ENCODE results near the gene ST8SIA4. TPM values are rescaled to one million over a fixed set of nuclear protein-coding genes. Genes with fewer than 3 reads are reported as not detected.
A peak's percentile ranks its signal among the peaks of the same experiment; 100 is the strongest.

Gene ST8SIA4
- total RNA-seq = 10 to 100 TPM; 35.5 to 36.1 TPM

DNA sequence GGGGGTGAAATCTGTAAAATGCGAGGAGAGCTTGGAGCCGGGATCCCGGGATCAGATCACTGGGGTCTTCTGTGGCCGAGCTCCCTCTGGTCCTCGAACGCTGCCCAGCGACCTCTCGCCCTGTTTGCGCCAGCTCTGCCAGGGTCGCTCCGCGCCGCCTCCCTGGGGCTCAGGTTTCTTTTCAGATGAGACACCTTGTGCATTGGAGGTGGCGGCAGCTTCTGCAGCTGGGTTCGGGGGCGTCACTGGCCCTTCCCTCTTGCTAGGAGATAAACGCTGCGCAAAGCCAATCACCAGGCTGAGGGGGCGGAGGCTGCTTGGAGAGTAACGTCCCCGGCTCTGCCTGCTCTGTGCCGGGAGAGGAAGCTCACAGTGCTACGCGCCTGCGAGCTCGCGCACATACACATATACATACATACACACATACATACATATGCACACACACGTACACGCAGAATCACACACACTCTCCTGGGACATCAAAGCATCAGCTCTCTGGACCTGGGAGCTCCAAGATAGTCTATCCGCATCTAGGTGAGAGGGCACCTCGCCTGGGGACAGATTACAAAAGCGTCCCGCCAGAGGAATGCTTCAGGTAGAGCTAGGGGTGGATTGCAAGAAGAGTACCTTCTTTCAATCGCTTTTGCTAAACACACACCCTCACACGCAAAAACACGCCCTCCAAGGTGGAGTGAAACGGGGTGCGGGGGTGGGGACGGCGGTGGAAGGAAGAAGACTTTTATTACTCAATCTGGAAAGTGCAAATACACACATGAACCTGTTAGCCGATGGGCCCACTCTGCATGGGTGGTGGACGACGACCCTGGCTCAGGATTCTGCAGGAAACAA, at the start of gene ST8SIA4:
TSS of gene ST8SIA4 (minus strand) at position 244 of the 849 bp plus-strand sequence. CDS start 327 bp downstream, outside the sequence.
- H3K36me3 Mint-ChIP-seq (ENCODE audit: low read depth) = peaks cover 22% of the 10 kb centered on the region
- H3K27ac Mint-ChIP-seq = peak within 1 kb of the TSS; percentile 94
- no peaks in the 10 kb centered on the region for H3K9me3 Mint-ChIP-seq
- POLR2A ChIA-PET = interaction anchor here (1.1 to 1.8 kb wide), 4 partner anchors 50 to 123 kb away, joined by 3 to 4 read pairs (median 3); no protein-coding TSS in a partner anchor
- peak within 1 kb of the TSS; percentile 93 for H3K4me3 Mint-ChIP-seq
- H3K4me1 Mint-ChIP-seq = peaks cover 39% of the 10 kb centered on the region
- H3K27me3 Mint-ChIP-seq = no peaks in the 10 kb centered on the region
- CTCF ChIA-PET = interaction anchor here (0.7 to 1.9 kb wide), 8 partner anchors 10 to 115 kb away, joined by 3 to 5 read pairs (median 4); no protein-coding TSS in a partner anchor
- DNase-seq = peak; percentile 96

DNA sequence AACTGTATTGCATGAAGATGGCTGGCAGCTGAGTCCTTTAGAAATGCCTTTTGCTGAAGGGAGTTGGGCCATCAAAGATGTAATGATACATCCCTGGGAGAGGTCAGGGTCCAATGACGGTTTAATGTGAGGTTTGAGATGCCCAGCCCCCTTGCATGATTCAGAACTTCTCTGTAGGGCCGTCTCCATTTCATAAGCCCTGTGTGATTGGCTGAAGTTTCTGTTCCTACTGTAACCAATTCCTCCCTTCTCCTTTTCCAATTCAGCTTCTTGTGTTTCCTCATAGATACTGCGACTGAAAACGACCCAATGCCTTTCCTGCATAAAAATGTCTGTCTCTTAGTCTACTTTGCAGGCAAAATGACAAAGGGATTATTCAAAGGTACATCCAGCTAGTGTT, 47.9 kb upstream of the ST8SIA4 start:
- H3K9me3 Mint-ChIP-seq = peaks cover 9% of the 10 kb centered on the region

DNA sequence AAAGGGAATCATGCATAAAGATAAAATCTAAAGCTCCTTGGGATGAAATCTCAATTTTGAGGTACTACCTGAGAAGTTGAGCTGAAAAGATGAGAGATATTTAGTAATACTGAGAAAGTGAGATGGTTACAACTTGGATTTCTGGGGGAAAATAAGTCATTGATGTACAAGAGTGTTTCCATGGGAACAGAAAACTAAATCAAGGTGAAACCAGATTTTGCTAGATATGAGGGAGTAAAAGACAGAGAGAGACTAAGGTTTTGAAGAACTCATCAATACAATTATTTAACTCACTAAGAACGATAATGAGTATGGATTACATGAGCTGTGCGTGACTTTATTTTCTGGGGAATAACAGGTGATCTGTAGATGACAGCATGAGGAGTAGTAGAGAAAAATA, 10.2 kb upstream of the ST8SIA4 start:
- H3K4me3 Mint-ChIP-seq = no peak overlapping the region
- POLR2A ChIA-PET = interaction anchor here (1.0 kb wide), 1 partner anchor 9 kb away, joined by 3 read pairs; no protein-coding TSS in a partner anchor
- peaks cover 15% of the 10 kb centered on the region for H3K36me3 Mint-ChIP-seq (ENCODE audit: low read depth)
- H3K4me1 Mint-ChIP-seq = peaks cover 17% of the 10 kb centered on the region
- no peak for DNase-seq
- H3K27me3 Mint-ChIP-seq = no peaks in the 10 kb centered on the region
- no peak overlapping the region for H3K27ac Mint-ChIP-seq
- CTCF ChIA-PET = interaction anchor here (1.1 to 2.2 kb wide), 3 partner anchors 9 to 12 kb away, joined by 4 to 6 read pairs (median 5); no protein-coding TSS in a partner anchor
- H3K9me3 Mint-ChIP-seq = peaks cover 3% of the 10 kb centered on the region

More for the DNA sequence above, 47.9 kb upstream of the ST8SIA4 start:
- Mint-ChIP-seq H3K36me3 (ENCODE audit: low read depth) (no peaks in the 10 kb centered on the region), H3K27ac (no peak overlapping the region), H3K4me1 (no peaks in the 10 kb centered on the region), H3K4me3 (no peak overlapping the region), H3K27me3 (no peaks in the 10 kb centered on the region)
- DNase-seq = no peak
- POLR2A ChIA-PET = no interaction called here
- CTCF ChIA-PET = no interaction called here

- no peak for DNase-seq
- H3K36me3 Mint-ChIP-seq (ENCODE audit: low read depth) = peaks cover 11% of the 10 kb centered on the region
- CTCF ChIA-PET = interaction anchor here (0.9 to 1.6 kb wide), 2 partner anchors 12 to 49 kb away, joined by 3 to 6 read pairs; no protein-coding TSS in a partner anchor
- H3K4me1 Mint-ChIP-seq = peaks cover 40% of the 10 kb centered on the region
- no peaks in the 10 kb centered on the region for H3K9me3 Mint-ChIP-seq
- no peaks in the 10 kb centered on the region for H3K27me3 Mint-ChIP-seq
- no peak overlapping the region for H3K4me3 Mint-ChIP-seq
- POLR2A ChIA-PET = no interaction called here
- no peak overlapping the region for H3K27ac Mint-ChIP-seq
Observed at GRCh38 chr5:100909034-100909433, 6.0 kb upstream of the ST8SIA4 start.

DNA sequence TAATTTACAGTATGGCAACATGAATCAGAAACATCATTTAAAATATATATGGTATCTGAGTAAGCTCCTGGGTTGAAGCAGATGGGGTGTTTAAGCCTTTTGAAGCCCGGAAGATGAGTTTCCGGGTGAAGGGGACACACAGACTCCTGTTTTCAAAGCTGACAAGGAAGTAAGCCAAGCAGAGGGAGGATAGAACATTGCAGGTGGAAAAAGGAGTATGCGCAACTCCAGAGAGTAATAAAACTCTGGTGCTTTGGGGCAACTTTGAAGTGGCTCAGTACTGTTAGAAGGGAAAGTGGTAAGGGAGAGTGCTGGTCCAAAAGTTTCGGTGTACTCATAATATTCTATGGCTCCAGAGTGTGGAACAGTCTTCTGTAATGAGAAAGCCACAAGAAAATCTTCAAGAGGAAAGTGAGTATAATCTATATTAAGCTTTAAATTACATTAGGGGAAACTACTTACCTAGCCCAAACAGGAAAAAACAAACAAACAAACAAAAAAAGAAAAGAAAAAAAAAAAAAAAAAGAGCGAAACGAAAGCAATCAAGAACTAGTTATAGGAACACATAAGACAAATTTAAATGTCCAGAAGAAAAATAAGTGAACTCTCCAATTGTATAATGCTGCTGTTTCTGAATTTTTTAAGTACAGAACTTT, 2.3 kb upstream of the ST8SIA4 start:
- ChIA-PET CTCF (interaction anchor here (1.5 kb wide), 1 partner anchor 12 kb away, joined by 3 read pairs; no protein-coding TSS in a partner anchor), POLR2A (interaction anchor here (1.1 to 1.5 kb wide), 2 partner anchors 8 to 14 kb away, joined by 3 read pairs; no protein-coding TSS in a partner anchor)
- H3K4me1 Mint-ChIP-seq = peaks cover 26% of the 10 kb centered on the region
- peak; percentile 31 for DNase-seq
- peaks cover 16% of the 10 kb centered on the region for H3K36me3 Mint-ChIP-seq (ENCODE audit: low read depth)
- no peaks in the 10 kb centered on the region for H3K9me3 Mint-ChIP-seq
- H3K4me3 Mint-ChIP-seq = peak overlapping the region; percentile 93
- H3K27ac Mint-ChIP-seq = peak overlapping the region; percentile 94
- H3K27me3 Mint-ChIP-seq = no peaks in the 10 kb centered on the region

- Mint-ChIP-seq H3K9me3 (no peaks in the 10 kb centered on the region), H3K4me3 (peak overlapping the region; percentile 93)
Observed at GRCh38 chr5:100904259-100904861, 1.3 kb upstream of the ST8SIA4 start.

DNA sequence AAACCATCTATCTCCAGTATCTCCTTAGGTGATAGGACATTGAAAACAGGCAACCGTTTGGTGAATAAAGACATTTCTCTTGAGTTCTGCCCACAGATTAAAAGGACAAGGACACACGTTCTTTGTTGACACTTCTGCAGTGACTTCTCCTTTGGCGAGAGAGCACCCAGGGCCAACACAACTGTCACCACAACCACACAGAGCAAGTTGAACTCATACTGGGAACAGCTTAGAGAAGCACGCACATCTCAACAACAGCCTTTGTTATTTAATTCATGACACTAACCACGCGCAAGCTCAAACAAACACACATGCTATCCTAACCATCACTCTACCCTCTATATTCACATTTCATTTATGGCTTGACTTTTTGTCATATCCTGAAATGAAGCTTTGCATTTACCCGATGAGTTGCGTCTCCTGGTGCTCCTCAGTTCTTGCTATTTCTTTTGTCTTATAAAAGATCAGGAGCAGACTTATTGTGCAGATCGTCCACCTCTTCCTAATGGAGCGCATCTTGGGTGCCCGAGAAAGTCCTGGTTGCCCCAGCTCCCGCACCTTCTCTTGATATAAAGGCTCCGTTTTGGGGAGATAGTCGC, 543 bp downstream of the ST8SIA4 start:
- CTCF ChIA-PET = interaction anchor here (0.5 to 2.4 kb wide), 10 partner anchors 11 to 114 kb away, joined by 3 to 7 read pairs (median 4); no protein-coding TSS in a partner anchor
- Mint-ChIP-seq H3K36me3 (ENCODE audit: low read depth) (peaks cover 24% of the 10 kb centered on the region), H3K27ac (peak overlapping the region; percentile 94), H3K9me3 (no peaks in the 10 kb centered on the region), H3K4me3 (peak overlapping the region; percentile 93), H3K4me1 (peaks cover 40% of the 10 kb centered on the region), H3K27me3 (no peaks in the 10 kb centered on the region)
- POLR2A ChIA-PET = interaction anchor here (0.6 to 1.8 kb wide), 6 partner anchors 49 to 126 kb away, joined by 3 to 4 read pairs (median 3); no protein-coding TSS in a partner anchor
- DNase-seq = peak; percentile 49

More at GRCh38 chr5:100904259-100904861, 1.3 kb upstream of the ST8SIA4 start:
- H3K27me3 Mint-ChIP-seq = no peaks in the 10 kb centered on the region
- H3K36me3 Mint-ChIP-seq (ENCODE audit: low read depth) = peaks cover 16% of the 10 kb centered on the region
- CTCF ChIA-PET = interaction anchor here (0.6 to 1.5 kb wide), 5 partner anchors 9 to 30 kb away, joined by 3 to 4 read pairs (median 4); no protein-coding TSS in a partner anchor
- H3K4me1 Mint-ChIP-seq = peaks cover 33% of the 10 kb centered on the region
- POLR2A ChIA-PET = interaction anchor here (1.1 to 1.5 kb wide), 2 partner anchors 9 to 13 kb away, joined by 3 read pairs; no protein-coding TSS in a partner anchor
- peak overlapping the region; percentile 94 for H3K27ac Mint-ChIP-seq
- DNase-seq = peak; percentile 76

DNA sequence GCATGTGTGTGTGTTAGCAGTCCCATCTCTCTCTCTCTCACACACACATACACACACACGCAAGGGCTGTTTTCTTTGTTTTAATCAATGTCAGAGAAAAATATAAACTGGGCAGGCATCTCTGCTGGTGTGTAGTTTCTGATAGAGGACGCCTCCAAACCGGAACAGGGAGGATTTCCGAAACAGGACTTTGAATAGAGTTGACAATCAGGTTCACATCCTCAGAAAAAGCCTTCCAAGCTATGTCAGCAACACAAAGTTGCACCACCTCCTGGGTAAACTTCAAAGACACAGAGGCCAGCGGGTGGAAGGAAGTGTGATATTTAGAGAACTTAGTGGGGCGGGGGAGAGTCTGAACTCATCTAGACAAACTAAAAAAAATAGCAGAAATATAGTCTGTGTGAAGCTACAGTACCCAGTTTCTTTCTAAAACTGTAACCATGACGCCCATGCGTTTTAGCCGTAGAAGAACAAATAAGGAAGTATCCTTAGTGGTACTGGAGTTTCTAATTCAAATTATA, 1.2 kb downstream of the ST8SIA4 start:
- peak overlapping the region; percentile 94 for H3K27ac Mint-ChIP-seq
- no peaks in the 10 kb centered on the region for H3K27me3 Mint-ChIP-seq
- peak; percentile 81 for DNase-seq
- POLR2A ChIA-PET = interaction anchor here (0.6 to 1.8 kb wide), 5 partner anchors 42 to 126 kb away, joined by 3 to 4 read pairs (median 3); no protein-coding TSS in a partner anchor
- CTCF ChIA-PET = interaction anchor here (0.6 to 2.4 kb wide), 6 partner anchors 11 to 74 kb away, joined by 3 to 7 read pairs (median 5); no protein-coding TSS in a partner anchor
- H3K4me3 Mint-ChIP-seq = peak overlapping the region; percentile 93
- H3K9me3 Mint-ChIP-seq = peaks cover under 1% of the 10 kb centered on the region
- H3K36me3 Mint-ChIP-seq (ENCODE audit: low read depth) = peaks cover 26% of the 10 kb centered on the region
- peaks cover 39% of the 10 kb centered on the region for H3K4me1 Mint-ChIP-seq

GRCh38 chr5:100900796-100901781, 2.0 kb downstream of the ST8SIA4 start:
- CTCF ChIA-PET = interaction anchor here (0.7 to 2.4 kb wide), 11 partner anchors 9 to 113 kb away, joined by 3 to 7 read pairs (median 4); no protein-coding TSS in a partner anchor
- H3K36me3 Mint-ChIP-seq (ENCODE audit: low read depth) = peaks cover 31% of the 10 kb centered on the region
- POLR2A ChIA-PET = interaction anchor here (0.6 to 1.8 kb wide), 9 partner anchors 9 to 121 kb away, joined by 3 to 4 read pairs (median 3); no protein-coding TSS in a partner anchor
- H3K4me3 Mint-ChIP-seq = peak overlapping the region; percentile 93
- no peaks in the 10 kb centered on the region for H3K27me3 Mint-ChIP-seq
- H3K9me3 Mint-ChIP-seq = peaks cover 5% of the 10 kb centered on the region
- peaks cover 39% of the 10 kb centered on the region for H3K4me1 Mint-ChIP-seq
- DNase-seq = peak; percentile 94
- peak overlapping the region; percentile 94 for H3K27ac Mint-ChIP-seq

GRCh38 chr5:100900142-100900795, 2.8 kb downstream of the ST8SIA4 start:
- peak; percentile 61 for DNase-seq
- CTCF ChIA-PET = interaction anchor here (0.7 to 2.4 kb wide), 9 partner anchors 8 to 112 kb away, joined by 3 to 7 read pairs (median 4); no protein-coding TSS in a partner anchor
- POLR2A ChIA-PET = interaction anchor here (0.6 to 1.2 kb wide), 7 partner anchors 9 to 120 kb away, joined by 3 to 4 read pairs (median 3); no protein-coding TSS in a partner anchor
- Mint-ChIP-seq H3K4me3 (peak overlapping the region; percentile 93), H3K9me3 (peaks cover 6% of the 10 kb centered on the region), H3K27ac (peak overlapping the region; percentile 94), H3K4me1 (peaks cover 44% of the 10 kb centered on the region), H3K36me3 (ENCODE audit: low read depth) (peaks cover 39% of the 10 kb centered on the region), H3K27me3 (no peaks in the 10 kb centered on the region)
